Fibroblast of villous mesenchyme (primary cell): ENCODE data around the gene RAB18. TPM values are rescaled to one million over a fixed set of nuclear protein-coding genes. Genes with fewer than 3 reads are reported as not detected.
"Not testable (repeated sequence)": the region's sequence is repeated elsewhere in the genome, so short reads cannot be mapped to it uniquely, and the experiment has no call there.

Experiments used
- DNase-seq: peaks from one replicate; pipeline ENCODE4 v3.0.0-alpha.2; 2010; ENCODE audit warnings: low read depth
- H3K4me3 ChIP-seq: 2 replicates; pipeline ENCODE4 v1.5.1; 2011; ENCODE audit warnings: low read depth, mild to moderate bottlenecking, low read length
- total RNA-seq: library from RNA; depleted of rRNA; stranded (reverse); fragments of >200 nt; gene quantifications from 2 replicates; pipeline ENCODE4 v1.2.3, GENCODE V29; 2012
- TF ChIP-seq, protein P1 (sequence below): IDR thresholded peaks from 2 replicates; pipeline ENCODE4 v1.5.1; 2012; ENCODE audit warnings: low read depth, mild to moderate bottlenecking, low read length; ENCODE audit not compliant: insufficient read depth

The RAB18 gene
- total RNA-seq, 1 donor: 61.7 TPM

DNA sequence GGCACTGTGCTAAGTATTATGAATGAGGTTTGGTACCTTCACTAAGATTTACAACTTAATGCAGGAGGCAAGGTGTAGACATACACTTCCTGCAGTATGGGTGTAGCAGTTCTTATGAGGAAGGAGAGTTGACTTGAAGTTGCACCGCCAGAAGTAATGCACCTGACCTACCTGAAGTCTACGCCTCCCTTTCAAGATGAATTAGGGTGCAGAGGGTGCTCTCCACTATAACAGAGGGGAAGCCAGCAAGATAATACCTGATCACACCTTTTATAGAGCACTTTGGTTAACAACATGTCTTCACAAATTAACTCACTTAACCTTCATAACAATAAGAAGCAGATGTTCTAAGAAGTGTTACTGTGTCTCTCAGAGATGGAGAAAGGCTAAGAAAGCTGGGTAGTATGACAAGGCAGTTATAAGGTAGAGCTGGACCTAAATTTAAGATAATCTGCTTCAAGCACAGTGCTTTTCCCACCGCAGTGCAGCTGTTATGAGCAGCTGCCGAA, 552 bp upstream of the RAB18 start:
- TF ChIP-seq, protein P1, sequence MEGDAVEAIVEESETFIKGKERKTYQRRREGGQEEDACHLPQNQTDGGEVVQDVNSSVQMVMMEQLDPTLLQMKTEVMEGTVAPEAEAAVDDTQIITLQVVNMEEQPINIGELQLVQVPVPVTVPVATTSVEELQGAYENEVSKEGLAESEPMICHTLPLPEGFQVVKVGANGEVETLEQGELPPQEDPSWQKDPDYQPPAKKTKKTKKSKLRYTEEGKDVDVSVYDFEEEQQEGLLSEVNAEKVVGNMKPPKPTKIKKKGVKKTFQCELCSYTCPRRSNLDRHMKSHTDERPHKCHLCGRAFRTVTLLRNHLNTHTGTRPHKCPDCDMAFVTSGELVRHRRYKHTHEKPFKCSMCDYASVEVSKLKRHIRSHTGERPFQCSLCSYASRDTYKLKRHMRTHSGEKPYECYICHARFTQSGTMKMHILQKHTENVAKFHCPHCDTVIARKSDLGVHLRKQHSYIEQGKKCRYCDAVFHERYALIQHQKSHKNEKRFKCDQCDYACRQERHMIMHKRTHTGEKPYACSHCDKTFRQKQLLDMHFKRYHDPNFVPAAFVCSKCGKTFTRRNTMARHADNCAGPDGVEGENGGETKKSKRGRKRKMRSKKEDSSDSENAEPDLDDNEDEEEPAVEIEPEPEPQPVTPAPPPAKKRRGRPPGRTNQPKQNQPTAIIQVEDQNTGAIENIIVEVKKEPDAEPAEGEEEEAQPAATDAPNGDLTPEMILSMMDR: no peak
- DNase-seq: no peak
- peak overlapping the region; percentile 95 for H3K4me3 ChIP-seq

DNA sequence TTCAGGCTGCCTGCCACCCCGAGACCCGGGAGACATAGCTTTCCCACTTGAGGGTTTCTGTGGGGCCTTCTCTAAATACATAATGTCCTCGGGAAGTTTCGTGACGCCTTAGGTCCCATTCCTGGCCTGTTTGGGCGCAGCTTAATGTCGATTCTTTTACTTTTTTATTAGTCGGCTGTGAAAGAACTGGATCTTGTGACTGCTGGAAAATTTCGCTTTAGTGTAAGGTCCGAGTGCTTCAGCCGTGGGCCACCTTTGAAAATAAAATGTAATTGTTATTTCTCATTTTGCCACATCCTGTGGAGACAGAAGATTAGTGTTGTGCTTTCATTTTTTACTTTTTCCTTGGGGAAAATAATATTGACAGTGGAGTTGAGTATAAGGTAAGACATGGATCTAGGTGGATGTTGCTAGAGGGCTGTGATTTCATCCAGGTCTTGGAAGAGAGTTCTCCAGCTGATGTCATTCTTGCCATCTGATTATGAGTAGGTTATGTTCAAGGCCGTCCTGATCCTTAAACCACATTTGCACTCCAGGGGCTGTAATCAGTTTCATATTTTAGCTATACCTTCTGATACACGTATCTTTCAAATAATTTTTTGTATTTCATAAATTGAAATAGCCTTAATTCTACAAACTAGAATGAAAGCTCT, 830 bp downstream of the RAB18 start:
- TF ChIP-seq, protein P1: no peak
- DNase-seq: peak; percentile 51
- peak overlapping the region; percentile 95 for H3K4me3 ChIP-seq

DNA sequence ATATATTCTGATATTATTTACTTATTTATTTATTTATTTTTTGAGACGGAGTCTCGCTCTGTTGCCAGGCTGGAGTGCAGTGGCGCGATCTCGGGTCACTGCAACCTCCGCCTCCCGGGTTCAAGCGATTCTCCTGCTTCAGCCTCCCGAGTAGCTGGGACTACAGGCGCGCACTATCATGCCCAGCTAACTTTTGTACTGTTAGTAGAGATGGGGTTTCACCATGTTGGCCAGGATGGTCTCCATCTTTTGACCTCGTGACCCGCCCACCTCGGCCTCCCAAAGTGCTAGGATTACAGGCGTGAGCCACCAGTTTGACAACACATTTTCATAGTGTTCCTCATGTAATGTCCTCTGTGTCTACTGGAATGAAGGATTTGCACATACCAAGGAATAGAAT, 1.4 kb downstream of the RAB18 start:
- H3K4me3 ChIP-seq: peak overlapping the region; percentile 95
- DNase-seq: not testable (repeated sequence)

DNA sequence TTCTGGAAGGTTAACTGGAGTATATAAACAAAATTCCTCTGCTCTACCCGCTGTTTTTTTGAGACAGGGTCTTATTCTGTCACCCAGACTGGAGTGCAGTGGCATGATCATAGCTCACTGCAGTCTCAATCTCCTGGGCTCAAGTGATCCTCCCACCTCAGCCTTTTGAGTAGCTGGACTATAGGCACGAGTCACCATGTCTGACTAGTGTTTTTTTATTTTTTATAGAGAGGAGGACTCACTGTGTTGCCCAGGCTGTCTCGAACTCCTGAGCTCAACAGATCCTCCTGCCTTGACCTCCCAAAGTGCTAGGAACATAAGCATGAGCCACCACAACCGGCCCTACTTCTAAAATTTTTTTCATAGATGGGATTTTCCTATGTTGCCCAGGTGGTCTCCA, 2.2 kb downstream of the RAB18 start:
- DNase-seq: no peak
- TF ChIP-seq, protein P1: no peak
- H3K4me3 ChIP-seq: no peak overlapping the region

DNA sequence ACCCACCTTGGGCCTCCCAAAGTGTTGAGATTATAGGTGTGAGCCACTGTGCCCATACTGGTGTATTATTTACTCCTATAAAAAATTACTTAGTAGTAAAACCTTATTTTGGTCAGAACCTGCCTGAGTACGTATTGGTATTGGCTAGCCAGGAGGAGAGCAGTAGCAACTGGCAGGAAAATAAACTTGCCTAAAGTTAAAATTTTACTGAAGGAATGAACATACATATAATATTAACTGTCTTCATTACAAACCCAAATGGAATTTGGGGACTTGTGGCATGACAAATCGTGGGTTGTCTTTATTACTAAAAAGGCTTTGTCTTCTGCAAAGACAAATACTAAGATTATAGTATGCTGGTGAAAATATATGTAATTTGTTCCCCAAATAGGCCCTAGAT, 8.4 kb downstream of the RAB18 start:
- H3K4me3 ChIP-seq: no peak overlapping the region
- TF ChIP-seq, protein P1: no peak
- no peak for DNase-seq

DNA sequence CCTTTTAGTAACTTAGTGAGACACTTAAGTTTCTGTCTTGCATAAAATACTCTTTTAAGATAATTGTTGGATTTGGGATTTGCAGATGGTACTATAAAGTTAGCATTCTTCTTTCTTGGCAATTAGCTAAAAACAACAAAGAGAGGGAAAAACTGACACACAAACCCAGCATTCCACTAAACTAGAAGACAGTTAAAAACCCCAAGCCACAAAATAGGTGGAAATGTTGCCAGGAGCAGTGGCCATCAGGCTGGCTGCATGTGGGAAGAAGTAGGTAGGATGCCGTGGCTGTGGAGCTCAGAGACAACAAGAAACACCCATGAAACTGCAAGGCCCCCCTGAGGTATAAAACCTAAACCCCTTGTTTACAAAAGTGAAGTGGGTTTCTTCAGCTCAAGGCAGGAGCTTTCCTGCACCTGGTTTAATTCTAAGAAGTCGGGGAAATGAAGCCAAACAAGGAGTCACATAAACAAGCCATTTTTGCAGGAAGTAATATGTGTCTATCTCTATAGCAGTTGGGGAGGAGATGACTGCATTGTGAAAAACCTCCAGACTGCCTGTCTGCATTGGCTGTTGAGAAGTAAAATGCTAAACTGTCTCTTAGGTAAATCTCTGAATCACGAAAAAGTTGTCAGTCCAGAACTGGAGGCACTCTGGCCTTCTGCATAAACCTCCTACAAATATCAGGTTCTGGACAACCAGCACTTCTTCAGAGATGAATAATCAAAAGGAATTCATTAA, 9.5 kb downstream of the RAB18 start:
- TF ChIP-seq, protein P1: no peak
- DNase-seq: no peak
- no peak overlapping the region for H3K4me3 ChIP-seq

DNA sequence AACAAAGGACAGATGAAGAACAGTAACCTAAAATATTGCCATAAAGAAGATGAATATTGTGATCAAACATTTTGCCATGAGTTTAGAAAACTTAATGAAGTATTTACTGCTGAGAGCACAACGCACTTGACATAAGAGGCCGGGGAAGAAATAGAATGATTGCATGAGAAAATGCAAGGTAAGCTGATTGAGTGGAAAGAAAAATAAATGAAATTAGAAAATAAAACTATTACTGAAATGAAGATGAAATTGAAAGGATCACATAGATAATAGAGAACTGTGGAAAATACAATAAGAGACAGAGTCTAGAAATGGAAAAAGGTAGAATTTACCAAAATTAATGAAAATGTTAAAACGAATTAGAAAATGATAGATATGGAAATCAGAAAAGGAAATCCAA, 10.1 kb downstream of the RAB18 start:
- no peak for DNase-seq
- TF ChIP-seq, protein P1: no peak

More for the DNA sequence above, 10.1 kb downstream of the RAB18 start:
- no peak overlapping the region for H3K4me3 ChIP-seq
